ENCODE results near the gene IRF2BP2.
"Not testable (repeated sequence)": the region's sequence is repeated elsewhere in the genome, so short reads cannot be mapped to it uniquely, and the experiment has no call there.

IRF2BP2 gene

DNA sequence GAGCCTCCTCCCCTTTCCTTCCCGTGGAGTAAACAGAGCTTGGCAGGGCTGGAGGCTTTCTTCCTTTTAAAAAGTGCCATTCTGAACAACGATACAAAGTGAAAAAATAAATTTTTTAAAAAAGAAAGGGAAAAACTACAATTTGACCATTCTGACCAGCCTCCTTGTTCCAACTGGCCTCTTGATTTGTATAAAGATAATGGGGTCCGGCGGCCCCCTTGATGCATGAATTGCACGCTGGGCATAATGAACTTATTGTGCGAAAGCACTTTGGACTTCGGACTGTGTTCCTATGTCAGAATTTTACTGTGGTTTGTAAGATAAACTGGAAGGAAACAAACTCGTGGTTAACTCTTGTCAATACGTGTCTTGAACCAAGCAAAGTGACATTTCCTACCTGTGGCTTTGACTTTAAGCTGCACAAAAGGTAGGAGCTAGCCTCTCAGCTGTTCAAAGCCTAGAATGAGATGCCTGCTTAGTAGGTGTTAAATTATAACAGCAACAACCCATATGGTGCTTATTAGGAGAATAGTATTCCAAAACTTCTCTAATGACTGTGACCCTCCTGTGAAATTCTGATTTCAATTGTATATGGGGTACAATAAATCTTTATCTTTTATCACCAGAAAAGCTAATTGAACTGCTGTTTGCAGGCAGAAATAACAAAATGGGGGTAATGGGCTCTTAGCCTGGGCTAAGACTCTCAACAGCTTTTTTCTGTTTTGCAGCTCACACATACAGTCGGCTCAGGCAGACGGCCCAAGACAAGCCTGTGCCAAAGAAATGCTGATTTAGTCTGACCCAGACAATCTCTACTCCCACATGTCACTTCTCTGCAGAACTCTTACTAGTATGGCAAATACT is 9.3 kb downstream of the IRF2BP2 start:
- DNase-seq (ENCODE audit: low read depth) = no peak

- peak; percentile 48 for DNase-seq (ENCODE audit: low read depth)
Observed at GRCh38 chr1:234599617-234600417, 10.2 kb downstream of the IRF2BP2 start.

DNA sequence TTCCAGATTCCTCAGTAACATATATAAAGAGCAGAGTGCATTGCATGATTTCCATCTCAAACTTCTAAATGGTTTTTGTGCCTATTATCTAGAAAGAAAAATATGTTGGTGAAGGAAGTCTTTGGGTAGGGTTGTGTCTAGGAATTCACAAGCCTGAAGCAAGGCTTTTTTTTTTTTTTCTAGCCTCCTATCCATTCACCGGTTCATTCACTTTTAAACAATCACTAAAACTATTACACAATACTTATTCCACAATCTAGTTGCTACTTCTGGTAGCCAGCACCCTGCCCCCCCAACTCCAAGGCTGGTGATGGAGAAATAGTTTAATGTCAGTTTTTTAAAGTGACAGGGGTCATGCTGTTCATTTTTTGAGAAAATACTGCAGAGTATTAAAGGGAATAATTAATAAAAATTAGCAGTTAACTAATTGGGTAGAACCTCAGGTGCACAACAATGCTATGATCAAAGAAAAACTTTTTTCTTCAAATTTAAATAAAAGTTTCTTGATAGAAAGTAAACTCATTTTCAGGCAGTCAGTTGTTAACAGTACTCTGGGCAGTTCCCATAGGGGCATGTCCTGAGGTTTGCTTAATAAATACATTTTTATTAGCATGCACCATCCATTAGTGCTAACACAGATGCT is 10.9 kb downstream of the IRF2BP2 start:
- DNase-seq (ENCODE audit: low read depth) = no peak

GRCh38 chr1:234597894-234598293 is 12.1 kb downstream of the IRF2BP2 start:
- peak; percentile 42 for DNase-seq (ENCODE audit: low read depth)

DNA sequence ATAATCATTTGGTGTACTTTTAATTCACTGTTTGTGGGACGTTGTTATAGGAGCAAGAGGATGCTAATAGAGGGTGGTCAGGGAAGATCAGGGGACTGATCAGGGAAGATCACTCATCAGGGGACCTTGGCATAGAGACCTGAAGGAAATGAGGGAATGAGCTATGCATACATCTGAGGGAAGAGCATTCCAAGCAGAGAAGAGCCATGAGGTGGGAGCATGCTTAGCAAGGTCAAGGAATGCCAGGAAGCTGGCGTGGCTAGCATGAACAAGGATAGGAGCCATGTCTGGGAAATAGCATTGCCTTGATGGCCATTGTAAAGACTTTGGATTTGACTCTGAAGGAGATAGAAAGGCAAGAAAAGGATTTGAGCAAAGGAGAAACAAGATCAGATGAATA is 14.1 kb downstream of the IRF2BP2 start:
- no peak for DNase-seq (ENCODE audit: low read depth)

GRCh38 chr1:234594575-234594974 is 15.4 kb downstream of the IRF2BP2 start:
- DNase-seq (ENCODE audit: low read depth) = not testable (repeated sequence)

GRCh38 chr1:234593771-234594504 is 16.0 kb downstream of the IRF2BP2 start:
- DNase-seq (ENCODE audit: low read depth) = no peak

DNA sequence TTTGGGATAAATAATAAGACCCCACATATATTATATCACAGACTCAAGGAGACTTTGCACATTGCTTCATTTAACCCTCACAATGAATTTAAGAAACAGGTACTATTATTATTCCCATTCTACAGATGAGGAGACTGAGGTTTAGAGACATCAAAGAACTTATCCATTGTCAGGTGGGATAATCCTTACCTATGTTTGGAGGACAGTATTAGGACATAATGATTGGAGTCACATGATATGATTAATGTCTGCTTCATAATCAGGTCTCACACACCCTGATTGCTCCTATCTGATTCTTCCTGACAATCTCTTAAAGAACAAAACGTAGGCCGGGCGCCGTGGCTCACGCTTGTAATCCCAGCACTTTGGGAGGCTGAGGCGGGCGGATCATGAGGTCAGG is 16.9 kb downstream of the IRF2BP2 start:
- no peak for DNase-seq (ENCODE audit: low read depth)

- no peak for DNase-seq (ENCODE audit: low read depth)
Observed at GRCh38 chr1:234592240-234592639, 17.7 kb downstream of the IRF2BP2 start.

DNA sequence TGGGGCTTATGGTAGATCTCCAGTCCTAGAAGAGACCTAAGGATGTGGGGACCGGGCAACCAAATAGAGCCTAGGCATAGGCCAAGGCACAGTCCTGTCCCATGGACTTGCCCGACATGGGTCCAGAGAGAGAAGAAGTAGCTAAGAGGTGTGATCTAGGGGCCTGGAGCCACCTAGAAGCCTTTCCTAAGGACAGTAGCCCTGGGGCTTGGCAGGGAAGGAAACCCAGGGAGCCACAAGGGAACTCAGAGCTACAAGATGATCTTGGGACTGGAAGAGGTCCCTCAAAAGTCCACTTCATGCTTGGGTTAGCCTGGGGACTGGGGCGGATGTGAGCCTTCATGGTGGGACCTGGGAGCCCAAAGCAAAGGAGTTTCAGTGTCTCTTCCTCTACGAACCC is 18.8 kb downstream of the IRF2BP2 start:
- no peak for DNase-seq (ENCODE audit: low read depth)

GRCh38 chr1:234589854-234590620 is 19.9 kb downstream of the IRF2BP2 start:
- no peak for DNase-seq (ENCODE audit: low read depth)

GRCh38 chr1:234589064-234589800 is 20.7 kb downstream of the IRF2BP2 start:
- DNase-seq (ENCODE audit: low read depth) = no peak

GRCh38 chr1:234588386-234588785 is 21.6 kb downstream of the IRF2BP2 start:
- no peak for DNase-seq (ENCODE audit: low read depth)

- DNase-seq (ENCODE audit: low read depth) = no peak
Observed at GRCh38 chr1:234586892-234587485, 23.0 kb downstream of the IRF2BP2 start.

DNA sequence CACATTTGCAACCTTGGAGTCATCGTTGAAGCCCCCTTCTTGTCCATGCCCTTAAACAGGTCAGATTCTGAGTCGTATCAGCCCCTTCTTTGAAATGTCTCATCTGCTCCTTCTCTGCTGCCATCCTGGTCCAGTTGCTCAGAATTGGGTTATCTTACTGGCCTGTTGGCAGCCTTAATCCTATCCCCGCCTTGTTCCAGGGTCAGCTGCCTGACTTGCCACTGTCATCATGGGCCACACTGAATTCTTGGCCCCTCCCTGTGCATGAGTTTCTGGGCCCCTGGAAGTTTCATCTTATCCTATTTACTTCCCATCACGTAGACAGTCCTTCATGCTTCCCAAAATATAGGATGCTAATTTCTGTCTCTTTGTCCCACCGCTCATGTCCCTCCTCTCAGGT is 23.7 kb downstream of the IRF2BP2 start:
- DNase-seq (ENCODE audit: low read depth) = no peak

GRCh38 chr1:234585330-234586055 is 24.5 kb downstream of the IRF2BP2 start:
- no peak for DNase-seq (ENCODE audit: low read depth)

DNA sequence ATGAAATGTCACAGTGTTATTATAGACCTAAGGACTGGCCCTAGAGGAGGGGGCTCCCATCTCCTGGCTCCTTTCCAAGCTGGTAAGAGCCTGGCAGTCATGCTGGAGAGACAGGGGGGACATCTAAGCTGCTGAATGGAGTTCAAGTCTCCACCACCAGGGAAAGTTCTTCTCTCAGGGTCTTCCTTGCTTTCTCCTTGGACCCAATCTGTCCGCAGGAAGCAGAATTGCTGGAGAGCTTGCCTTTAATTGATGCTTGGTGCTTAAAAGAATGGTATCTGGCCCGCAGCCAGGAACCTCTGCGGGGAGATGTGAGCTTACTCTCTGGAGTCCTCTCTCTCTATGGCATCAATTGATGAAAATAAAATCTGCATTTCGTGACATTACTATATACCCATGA is 25.1 kb downstream of the IRF2BP2 start:
- no peak for DNase-seq (ENCODE audit: low read depth)

GRCh38 chr1:234584420-234584805 is 25.6 kb downstream of the IRF2BP2 start:
- DNase-seq (ENCODE audit: low read depth) = no peak

GRCh38 chr1:234583755-234584419 is 26.1 kb downstream of the IRF2BP2 start:
- no peak for DNase-seq (ENCODE audit: low read depth)

Data from activated T-cell treated with anti-CD3 and anti-CD28 coated beads for 1 hour (primary cell).